ENCODE measurements around the gene IP6K1.
"Not testable (repeated sequence)": the region's sequence is repeated elsewhere in the genome, so short reads cannot be mapped to it uniquely, and the experiment has no call there.

DNA sequence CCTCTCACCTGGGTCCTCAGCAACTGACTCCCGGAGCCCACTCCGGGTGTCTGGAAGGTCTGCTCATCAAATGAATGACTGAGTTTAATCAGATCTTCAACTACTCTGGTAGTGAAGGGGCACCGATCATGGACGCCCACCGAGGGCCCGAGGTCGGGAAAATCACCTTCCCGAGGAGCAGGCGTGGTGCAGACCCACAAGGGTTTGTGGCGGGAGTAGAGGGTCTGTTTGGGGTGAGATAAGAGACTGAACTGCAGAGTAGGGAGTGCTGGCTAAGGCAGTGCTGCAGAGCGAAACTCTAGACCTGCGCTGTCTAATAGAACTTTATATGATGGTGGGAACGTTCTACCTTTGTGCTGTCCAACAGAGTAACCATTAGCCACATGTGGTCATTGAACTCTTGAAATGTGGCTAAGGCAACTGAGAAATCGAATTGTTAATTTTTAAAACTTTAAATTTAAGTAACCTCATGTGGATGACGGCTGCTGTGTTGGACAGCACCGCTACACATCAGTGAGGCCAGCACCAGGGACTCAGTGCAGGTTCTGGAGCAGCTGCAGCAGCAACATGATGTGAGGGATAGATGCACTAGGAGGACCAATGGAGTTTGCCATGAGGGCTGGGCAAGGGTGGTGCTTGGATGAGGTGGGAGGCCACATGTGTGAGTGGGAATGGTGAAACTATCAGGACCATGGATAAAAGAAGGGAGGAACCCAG, 96.3 kb downstream of the IP6K1 start:
- TF ChIP-seq EZH2 (IDR thresholded peaks at IDR 0.05); POLR2A (IDR thresholded peaks at IDR 0.05; ENCODE audit: borderline replicate concordance, extremely low read depth, insufficient read depth, insufficient read length); ZNF274 (IDR thresholded peaks at IDR 0.05; ENCODE audit: low read depth, low read length); CBX3 (IDR thresholded peaks at IDR 0.05; ENCODE audit: low read depth); CEBPB (IDR thresholded peaks at IDR 0.05; ENCODE audit: low read depth): not testable (repeated sequence)
- TF ChIP-seq, protein P1, sequence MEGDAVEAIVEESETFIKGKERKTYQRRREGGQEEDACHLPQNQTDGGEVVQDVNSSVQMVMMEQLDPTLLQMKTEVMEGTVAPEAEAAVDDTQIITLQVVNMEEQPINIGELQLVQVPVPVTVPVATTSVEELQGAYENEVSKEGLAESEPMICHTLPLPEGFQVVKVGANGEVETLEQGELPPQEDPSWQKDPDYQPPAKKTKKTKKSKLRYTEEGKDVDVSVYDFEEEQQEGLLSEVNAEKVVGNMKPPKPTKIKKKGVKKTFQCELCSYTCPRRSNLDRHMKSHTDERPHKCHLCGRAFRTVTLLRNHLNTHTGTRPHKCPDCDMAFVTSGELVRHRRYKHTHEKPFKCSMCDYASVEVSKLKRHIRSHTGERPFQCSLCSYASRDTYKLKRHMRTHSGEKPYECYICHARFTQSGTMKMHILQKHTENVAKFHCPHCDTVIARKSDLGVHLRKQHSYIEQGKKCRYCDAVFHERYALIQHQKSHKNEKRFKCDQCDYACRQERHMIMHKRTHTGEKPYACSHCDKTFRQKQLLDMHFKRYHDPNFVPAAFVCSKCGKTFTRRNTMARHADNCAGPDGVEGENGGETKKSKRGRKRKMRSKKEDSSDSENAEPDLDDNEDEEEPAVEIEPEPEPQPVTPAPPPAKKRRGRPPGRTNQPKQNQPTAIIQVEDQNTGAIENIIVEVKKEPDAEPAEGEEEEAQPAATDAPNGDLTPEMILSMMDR (IDR thresholded peaks at IDR 0.05 in 2 of 3, conservative IDR thresholded peaks at IDR 0.05 in 1 of 3; ENCODE audit: borderline replicate concordance in 1 of 3, insufficient read depth in 1 of 3, low read depth in 2 of 3, low read length in 2 of 3), result not testable (repeated sequence)
- TF ChIP-seq, protein P2, sequence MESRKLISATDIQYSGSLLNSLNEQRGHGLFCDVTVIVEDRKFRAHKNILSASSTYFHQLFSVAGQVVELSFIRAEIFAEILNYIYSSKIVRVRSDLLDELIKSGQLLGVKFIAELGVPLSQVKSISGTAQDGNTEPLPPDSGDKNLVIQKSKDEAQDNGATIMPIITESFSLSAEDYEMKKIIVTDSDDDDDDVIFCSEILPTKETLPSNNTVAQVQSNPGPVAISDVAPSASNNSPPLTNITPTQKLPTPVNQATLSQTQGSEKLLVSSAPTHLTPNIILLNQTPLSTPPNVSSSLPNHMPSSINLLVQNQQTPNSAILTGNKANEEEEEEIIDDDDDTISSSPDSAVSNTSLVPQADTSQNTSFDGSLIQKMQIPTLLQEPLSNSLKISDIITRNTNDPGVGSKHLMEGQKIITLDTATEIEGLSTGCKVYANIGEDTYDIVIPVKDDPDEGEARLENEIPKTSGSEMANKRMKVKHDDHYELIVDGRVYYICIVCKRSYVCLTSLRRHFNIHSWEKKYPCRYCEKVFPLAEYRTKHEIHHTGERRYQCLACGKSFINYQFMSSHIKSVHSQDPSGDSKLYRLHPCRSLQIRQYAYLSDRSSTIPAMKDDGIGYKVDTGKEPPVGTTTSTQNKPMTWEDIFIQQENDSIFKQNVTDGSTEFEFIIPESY (IDR thresholded peaks at IDR 0.05; ENCODE audit: extremely low read depth, insufficient replicate concordance, low read length), result not testable (repeated sequence)
